Retina (tissue), 1 donor: ENCODE measurements around the gene CDK5RAP1.

ENCODE experiments used
- DNase-seq: peaks from one replicate; pipeline ENCODE4 v3.0.0-alpha.2; 2016

CDK5RAP1 gene

DNA sequence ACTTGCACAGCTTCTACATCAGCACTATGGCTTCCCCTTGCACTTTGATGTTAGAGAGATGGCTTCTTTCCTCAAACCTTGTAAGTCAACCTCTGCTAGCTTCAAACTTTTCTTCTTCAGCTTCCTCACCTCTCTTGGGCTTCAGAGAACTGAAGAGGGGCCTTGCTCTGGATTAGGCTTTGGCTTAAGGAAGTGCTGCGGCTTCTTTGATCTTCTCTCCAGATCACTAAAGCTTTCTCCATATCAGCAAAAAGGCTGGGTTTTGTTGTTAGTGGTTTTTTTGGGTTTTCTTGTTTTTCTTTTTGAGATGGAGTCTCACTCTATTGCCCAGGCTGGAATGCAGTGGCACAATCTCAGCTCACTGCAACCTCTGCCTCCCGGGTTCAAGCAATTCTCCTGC lies 24.0 kb downstream of the CDK5RAP1 start:
- no peak for DNase-seq

DNA sequence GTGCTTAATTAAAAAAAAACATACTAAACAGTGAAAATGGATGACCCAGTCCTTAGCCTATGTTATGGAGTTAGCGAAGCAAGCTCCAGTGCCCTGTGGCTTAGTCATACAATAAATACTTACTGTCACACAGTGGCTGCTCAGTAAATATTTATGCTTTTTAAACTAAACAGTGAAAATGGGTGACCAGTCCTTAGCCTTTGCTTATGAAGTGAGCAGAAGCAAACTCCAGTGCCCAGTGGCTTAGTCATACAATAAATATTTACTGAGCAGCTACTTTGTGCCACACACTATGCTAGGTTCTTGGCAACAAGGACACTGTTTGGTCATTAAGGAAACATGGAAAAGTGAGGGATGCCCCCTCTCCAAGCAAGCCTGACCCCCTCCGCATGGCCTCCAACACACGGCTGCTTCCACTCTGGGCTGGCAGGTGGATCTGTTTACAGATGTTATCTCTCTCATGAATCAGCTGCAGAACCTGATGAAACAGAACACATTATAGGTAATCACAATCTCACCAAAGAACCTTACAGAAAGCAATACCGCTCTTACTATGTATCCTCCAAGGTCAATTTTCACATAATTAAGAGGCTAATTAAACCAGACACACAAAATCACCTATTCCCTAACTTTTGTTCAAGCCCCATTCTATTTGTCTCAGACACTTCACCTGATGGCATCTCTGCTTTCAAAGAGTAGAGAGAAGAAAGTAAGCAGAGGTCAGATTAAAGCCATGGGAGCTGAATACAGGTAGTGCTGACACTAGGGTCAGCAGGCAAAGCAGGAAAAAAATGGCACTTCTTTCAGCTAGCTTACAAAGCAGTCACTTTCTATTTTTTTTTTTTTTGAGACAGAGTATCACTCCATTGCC lies 27.3 kb downstream of the CDK5RAP1 start:
- no peak for DNase-seq

DNA sequence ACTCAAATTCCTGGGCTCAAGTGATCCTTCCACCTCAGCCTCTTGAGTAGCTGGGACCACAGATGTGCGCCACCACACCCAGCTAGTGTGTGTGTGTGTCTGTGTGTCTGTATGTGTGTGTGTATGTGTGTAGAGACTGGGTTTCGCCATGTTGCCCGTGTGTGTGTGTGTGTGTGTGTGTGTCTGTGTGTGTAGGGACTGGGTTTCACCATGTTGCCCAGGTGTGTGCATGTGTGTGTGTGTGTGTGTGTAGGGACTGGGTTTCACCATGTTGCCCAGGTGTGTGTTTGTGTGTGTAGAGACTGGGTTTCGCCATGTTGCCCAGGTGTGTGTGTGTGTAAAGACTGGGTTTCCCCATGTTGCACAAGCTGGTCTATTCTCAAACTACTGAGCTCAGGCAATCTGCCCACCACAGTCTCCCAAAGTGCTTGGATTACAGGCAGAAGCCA lies 28.3 kb downstream of the CDK5RAP1 start:
- DNase-seq, result no peak

DNA sequence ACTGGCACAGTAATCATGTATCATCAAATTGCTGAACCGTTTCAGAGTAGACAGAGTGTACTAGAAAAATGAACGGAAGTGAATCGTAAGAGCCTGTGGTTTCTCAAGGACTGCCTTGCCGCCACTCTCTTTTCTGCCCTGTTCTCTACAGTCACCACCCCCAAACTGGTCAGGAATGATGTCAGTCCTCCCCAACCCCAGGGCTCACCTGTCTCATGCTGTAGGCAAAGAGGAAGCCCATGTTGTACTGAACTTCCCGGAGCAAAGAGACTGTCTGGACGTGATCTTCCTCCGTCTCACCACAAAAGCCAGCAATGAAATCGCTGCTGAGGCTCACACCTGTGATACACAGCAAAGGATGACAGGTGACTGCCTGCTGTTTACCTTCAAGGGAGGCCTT lies 31.0 kb downstream of the CDK5RAP1 start:
- DNase-seq, result no peak

DNA sequence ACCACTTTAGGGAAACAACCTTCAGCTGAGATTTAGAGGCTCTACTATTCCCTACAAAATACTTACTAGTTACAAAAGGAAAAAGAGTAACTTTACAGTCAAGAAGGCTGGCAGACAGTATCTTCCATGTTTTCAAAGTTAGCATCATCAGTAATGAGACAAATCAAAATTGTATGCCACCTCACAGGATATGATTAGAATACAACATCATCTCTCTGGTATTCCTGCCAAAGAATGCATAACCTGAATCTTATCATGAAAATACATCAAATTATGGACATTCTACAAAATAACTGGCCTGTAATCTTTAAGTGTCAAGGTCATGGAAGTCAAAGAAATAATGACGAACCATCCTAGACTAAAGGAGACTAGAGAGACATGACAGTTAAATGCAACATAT lies 38.4 kb downstream of the CDK5RAP1 start:
- no peak for DNase-seq

DNA sequence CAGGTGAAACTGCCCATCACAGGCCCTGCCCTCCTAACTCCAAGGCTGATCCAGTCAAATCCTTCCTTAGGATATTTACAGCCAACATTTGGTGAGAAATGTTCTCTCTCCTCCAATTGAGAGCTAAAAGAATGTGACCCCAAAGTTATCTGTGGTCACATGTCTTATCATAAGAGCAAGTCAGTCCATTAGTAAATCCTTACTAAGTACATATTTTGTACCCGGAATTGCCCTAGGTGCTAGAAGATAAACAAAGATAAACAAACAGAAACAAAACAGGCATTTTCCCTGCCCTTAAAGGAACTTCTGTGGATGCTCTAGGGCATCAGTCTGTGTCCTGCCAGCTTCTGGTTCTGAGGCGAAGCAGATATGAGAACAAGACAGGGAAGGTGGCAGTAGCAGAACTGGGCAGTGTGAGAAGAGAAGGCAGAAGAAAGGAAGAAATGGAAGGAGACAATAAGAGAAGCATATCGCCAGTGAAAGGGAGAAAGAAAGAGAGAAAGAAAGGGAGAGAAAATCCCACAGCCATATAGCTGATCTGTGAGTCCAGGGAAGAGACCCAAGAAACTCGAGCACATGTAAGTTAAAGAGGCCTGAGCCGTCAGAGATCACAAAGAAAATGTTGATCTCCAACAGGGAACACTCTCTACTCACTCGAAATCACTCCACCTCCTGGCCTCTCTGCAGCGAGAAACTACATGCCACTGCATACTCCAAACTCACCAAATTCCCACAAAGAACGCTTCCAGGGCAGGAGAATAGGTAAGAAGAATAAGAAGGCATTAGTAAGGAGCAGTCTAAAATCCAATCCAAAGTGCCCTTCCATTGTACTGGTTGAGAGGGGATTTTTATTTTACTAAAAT lies 41.7 kb downstream of the CDK5RAP1 start:
- no peak for DNase-seq

DNA sequence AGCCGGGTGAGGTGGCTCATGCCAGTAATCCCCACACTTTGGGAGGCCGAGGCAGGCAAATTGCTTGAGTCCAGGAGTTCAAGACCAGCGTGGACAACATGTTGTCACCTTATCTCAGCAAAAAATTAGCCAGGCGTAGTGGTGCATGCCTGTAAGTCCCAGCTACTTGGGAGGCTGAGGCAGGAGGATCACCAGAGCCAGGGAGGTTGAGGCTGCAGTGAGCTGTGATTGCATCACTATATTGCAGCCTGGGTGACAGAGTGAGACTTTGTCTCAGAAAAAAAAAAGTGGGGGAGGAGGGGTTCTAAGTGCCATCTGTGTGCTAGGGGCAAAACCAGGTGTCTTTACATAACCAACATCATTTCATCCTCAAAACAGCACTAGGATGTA lies 48.3 kb downstream of the CDK5RAP1 start:
- DNase-seq, result no peak

DNA sequence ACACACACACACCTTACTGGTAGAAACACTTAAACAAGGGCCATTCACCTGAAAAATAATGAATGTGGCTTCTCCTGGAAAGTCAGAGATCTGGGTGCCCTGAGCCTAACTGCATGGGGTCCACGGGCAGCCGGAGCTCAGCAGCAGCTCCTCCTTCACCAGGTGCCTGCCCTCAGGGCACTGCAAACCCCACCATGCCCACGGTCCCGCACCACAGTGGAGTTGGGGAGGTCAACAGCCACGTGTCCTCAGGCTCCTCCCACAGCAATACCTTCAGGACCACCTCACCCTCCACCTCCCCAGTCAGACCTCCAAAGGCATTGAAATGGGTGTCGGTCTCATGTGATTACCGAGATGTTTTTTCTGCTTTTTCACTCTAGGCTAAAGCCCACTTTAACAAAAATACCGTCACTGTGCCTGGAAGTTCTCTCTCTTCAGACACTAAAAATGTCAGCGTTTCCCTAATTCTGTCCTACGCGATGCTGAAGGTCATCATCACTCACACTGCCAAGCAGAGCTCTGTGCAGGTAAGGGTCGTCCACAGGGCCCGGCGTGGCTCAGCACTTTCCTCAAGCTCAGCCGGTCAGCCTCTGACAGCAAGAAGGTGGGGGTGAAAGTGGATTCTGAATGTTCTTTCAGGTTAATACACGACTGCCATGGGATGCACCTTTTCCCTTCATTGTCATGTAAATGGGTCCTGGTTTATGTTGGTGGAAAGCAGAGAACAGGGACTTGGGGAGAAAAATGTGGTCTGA lies 48.9 kb downstream of the CDK5RAP1 start:
- DNase-seq, result no peak

DNA sequence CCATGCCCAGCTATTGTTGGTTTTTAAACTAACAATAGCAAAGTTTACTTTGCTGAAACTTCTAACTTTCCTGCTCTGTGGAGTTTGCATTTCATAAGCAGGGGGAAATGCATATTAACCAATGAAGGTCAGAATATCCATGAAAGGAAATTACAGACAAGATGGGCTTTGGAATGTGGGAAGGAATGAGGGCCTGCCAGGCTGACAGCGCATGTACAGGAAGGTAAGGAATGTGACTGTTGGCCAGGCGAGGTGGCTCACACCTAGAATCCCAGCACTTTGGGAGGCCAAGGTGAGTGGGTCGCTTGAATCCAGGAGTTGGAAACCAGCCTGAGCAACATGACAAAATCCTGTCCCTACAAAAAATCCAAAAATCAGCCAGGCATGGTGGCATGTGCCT lies 49.6 kb downstream of the CDK5RAP1 start:
- DNase-seq, result no peak

DNA sequence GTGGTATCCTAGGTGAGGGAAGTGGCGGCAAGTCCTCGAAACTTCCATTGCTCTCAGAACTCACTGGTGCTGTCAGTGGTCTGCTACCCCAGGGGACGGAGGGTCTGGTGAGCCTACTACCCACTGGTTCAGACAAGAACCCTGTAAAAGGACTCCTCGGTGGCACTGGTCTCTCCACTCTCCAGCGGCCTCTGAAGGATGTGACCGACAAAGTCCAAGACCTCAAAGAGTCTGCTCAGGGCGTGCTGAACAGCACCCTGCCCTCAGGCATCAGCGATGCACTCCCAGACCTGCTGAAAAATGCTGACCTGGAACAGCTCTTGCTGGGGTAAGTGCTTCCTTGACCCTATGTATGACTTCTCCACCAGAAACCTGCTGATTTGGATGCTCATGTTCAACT lies 51.8 kb downstream of the CDK5RAP1 start:
- no peak for DNase-seq

DNA sequence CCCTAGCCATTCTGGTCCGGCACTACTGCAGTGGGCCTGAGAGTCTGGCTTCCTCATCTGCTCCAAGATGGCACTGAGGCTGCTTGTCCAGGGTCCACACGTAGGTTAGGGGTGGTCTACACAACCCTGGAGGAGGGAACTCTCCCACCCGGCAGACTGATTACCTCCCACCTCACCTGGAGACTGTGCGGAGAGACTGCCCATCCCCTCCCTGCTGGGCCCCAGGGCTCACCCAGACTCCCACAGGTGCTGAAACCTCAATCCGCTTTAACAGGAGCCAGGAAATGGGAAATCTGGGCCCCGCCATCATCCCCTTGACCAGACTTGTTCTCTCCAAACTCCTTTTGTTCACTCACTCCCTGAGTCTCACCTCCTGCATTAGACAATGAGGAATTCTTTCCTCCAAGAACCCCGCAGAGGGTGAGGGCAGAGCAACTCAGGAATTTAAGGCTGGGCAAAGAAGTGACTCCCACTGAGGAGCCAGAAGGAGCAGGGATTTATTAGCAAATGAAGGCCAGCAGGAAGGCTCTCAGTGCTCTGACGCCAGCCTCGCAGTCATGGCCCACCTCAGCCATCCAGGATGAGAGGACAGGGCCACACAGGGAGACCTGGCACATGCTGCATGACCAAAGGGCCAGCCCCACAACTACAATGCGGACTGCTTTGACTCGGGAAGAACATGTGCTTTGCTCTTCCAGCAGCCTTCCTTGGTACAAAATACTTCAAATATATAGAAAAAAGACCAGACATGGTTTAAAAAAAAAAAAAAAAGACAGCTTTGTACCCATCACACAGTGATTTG lies 53.0 kb downstream of the CDK5RAP1 start:
- no peak for DNase-seq

DNA sequence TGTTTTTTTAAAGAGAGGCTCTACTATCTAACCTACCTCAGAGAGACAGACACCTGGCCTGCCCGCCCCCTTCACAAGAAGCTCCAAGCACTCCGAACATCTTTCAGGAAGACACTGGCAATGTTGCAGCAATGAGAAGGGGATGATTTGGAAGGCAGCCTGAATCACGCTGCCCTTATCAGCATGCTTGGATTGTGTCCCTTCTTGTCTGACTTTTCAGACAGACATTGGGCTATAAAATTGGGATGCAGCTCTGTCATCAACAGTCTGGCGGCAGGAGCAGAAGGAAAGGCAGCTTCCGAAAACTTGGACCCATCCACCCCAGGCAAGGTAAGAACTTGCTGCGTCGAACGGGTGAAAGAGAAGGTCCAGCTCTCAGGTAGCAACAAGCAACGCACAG lies 56.0 kb downstream of the CDK5RAP1 start:
- DNase-seq, result no peak

DNA sequence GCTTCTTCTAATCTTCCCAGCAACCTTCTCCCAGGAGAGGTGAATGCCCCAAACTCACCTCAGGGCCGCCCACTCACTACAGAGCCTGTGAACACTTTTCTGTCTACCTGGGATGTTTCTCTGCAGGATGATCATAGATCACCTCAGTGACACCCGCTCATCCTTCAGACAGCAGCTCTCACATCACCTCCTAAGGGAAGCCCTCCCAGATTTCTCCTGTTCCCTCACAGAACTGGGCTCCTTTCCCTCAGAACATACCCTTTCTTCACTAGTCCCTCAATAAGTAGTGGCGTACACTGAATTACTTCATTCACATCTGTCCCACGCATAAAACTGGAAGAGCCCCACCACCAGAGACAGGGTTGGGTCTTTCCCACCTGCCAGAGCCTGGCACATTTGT lies 57.8 kb downstream of the CDK5RAP1 start:
- DNase-seq, result no peak

DNA sequence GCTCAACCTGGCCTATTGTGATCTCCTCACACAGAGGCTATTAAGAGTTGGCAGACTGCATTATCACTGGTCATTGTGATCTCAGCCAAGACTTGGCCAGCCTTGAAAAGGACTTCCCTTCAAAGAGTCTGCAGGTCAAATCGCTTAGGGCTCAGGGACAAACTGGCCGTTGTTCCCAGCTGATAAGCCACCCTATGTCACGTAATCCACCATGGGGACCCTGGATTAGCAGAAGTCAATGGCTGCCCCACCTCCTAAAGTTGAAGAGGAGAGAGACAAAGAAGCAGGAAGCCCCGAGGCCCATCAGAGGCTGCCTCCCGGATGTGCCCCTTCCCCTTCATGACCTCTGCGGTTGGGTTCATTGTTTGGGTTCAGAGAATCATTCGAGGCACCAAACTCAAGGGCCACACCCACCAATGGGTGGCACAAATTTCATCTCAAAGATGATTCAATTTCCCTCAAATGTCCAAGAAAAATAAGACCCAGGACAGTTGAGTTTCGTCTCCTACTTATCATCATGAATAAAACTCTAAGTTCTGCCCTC lies 61.7 kb downstream of the CDK5RAP1 start:
- DNase-seq, result no peak

DNA sequence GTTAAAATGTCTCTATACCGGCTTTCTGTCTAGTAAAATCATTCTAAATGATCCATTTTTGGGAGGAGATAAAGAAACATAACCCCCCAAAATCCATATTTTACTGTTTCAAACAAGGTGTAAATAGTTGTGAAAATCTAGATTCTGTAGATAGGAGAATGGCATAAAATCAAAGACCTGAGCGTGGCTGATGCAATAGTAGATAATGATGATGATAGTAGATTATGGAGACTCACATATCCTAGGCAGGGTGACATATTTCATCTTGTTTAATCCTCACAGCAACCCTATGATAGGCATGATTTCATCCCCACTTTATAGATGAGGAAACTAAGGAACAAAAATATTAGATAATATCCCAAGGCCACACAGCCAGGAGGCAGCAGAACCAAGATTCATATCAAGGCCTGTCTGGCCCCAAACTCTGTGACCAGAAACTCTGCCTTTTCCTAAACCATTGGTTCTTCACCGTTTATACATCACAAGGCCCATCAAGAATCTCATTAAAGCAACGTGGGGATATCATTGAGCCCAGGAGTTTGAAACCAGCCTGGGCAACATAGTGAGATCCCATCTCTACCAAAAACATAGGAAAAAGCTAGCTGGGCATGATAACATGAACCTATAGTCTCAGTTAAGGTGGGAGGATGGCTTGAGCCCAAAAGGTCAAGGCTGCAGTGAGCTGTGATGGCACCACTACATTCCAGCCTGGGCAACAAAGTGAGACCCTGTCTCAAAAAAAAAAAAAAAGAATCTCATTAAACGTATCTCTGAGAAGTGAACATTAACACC lies 62.7 kb downstream of the CDK5RAP1 start:
- no peak for DNase-seq

DNA sequence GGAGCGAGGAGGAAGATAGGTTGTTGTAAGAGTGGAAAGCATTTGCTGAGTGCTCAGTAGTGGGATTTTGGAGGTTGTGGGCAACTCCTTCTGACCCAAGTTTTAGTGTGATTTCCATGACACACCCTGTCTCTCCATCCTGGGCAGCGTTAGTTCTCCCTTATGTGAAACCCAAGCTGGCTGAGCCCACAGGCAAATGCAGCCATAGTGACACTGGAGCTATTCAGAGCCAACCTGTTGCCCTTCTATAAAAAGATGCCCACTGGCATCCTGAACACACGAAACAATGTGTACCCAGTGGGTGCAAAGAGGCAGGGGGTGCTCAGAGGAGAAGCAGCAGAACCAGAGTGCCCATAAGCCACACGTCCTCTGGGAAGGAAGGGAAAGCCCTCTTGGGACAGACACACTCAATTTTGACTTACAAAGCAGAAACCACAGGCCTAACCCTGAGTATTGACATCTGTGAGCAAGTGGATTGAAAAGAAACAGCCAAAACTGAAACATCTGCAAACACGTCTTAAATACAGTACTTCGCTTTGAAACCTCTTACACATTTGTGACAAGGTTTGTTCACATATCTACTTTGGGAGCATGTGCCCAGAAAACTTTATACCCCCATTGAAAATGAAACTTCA lies 63.7 kb downstream of the CDK5RAP1 start:
- DNase-seq, result no peak

DNA sequence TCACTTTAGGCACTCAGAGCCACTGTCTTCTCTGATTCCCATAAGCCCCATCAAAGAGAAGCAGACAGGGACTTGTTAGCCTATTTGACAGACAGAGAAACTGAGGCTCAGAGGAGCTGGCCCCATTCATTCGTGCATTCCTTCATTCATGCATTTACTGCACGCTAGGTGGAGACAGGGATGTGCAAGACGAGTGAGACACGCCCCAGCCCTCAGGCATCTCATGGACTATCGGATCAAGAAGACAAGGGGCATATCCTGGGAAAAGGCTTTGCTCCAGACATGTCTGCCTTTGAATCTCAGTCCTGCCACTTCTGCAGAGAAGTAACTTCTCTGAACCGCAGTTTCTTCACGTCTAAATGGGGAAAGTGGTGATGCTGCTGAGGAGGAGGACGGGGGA lies 64.2 kb downstream of the CDK5RAP1 start:
- DNase-seq, result no peak

DNA sequence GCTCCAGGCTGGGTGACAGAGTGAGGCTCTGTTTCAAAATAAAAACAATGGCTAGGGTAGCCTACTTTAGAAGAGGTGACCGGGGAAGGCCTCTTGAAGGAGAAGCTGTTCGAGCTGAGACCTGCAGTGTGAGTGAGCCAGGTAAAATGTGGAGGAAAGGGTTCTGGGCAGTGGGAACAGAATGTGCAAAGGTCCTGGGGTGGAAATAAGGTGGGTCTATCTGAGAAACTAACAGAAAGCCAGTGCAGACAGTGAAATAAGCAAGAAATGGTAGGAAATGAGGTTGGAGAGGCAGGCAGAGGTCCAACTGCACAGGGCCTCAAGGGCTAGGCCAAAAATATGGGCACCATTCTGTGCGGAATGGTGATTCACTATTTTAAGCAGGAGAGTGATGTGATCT lies 64.9 kb downstream of the CDK5RAP1 start:
- no peak for DNase-seq

DNA sequence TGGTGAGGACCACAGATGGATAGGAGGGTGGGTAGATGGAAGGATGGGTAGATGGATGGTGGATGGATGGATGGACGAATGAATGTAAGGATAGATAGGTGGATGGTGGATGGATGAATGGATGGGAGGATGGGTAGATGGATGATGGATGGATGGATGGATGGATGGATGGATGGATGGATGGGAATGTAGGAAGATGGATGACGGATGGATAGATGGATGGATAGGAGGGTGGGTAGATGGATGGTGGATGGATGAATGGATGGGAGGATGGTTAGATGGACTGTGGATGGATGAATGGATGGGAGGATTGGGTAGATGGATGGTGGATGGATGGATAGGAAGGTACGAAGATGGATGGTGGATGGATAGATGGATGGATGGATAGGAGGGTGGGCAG lies 67.2 kb downstream of the CDK5RAP1 start:
- no peak for DNase-seq

DNA sequence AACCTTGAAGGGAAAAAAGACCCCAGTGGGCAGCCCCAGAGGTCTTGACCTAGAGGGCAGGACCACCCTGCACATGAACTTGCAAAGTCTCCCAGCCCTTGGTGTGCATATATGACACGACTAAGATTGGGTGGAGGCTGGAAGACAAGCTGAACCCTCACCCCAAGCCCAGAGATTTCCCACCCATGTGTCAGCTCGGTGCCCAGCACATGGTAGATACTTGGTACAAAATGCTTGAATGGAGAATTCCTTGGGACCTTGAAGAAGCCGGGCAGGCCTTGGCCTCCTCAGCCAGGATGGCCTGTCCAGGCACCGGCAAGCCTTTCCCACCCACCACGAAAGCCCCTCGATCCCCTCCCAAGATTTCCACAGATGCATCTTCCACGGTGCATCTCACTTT lies 67.7 kb downstream of the CDK5RAP1 start:
- DNase-seq, result no peak
